Hypothalamus (tissue), 51 donors: Measurements from ENCODE around the gene EYS.

Experiments
- DNase-seq, 51 donors: peaks; one replicate each; lab custom pipeline; 2025; lab: John Stamatoyannopoulos, UW

The EYS gene

GRCh38 chr6:65253041-65253440 lies 454.0 kb downstream of the EYS start:
- DNase-seq = no peak

GRCh38 chr6:65248101-65248610 lies 458.9 kb downstream of the EYS start:
- DNase-seq = no peak

- DNase-seq = no peak
Measured at GRCh38 chr6:65231616-65232015, 475.4 kb downstream of the EYS start.

GRCh38 chr6:65229825-65230224 lies 477.2 kb downstream of the EYS start:
- no peak for DNase-seq

- DNase-seq = no peak
Measured at GRCh38 chr6:65221153-65221552, 485.9 kb downstream of the EYS start.

GRCh38 chr6:65202738-65203137 lies 504.3 kb downstream of the EYS start:
- DNase-seq = no peak

GRCh38 chr6:65199683-65200082 lies 507.3 kb downstream of the EYS start:
- DNase-seq = no peak

- no peak for DNase-seq
Measured at GRCh38 chr6:65199121-65199520, 507.9 kb downstream of the EYS start.

GRCh38 chr6:65191471-65191870 lies 515.6 kb downstream of the EYS start:
- no peak for DNase-seq

GRCh38 chr6:65189236-65189881 lies 517.7 kb downstream of the EYS start:
- no peak for DNase-seq

GRCh38 chr6:65186826-65187225 lies 520.2 kb downstream of the EYS start:
- DNase-seq = no peak

GRCh38 chr6:65182681-65183080 lies 524.3 kb downstream of the EYS start:
- DNase-seq = no peak

- no peak for DNase-seq
Measured at GRCh38 chr6:65170273-65170672, 536.8 kb downstream of the EYS start.

GRCh38 chr6:65161661-65162060 lies 545.4 kb downstream of the EYS start:
- DNase-seq = no peak

GRCh38 chr6:65157025-65157424 lies 550.0 kb downstream of the EYS start:
- DNase-seq = no peak

GRCh38 chr6:65155083-65155482 lies 551.9 kb downstream of the EYS start:
- DNase-seq = no peak

GRCh38 chr6:65149841-65150240 lies 557.2 kb downstream of the EYS start:
- no peak for DNase-seq

GRCh38 chr6:65148839-65149238 lies 558.2 kb downstream of the EYS start:
- DNase-seq = no peak

- no peak for DNase-seq
Measured at GRCh38 chr6:65135567-65135966, 571.5 kb downstream of the EYS start.

GRCh38 chr6:65126667-65127066 lies 580.4 kb downstream of the EYS start:
- no peak for DNase-seq

- DNase-seq = no peak
Measured at GRCh38 chr6:65123521-65123920, 583.5 kb downstream of the EYS start.

GRCh38 chr6:65117817-65118409 lies 589.1 kb downstream of the EYS start:
- no peak for DNase-seq

- DNase-seq = no peak
Measured at GRCh38 chr6:65116326-65116725, 590.7 kb downstream of the EYS start.
